Small intestine (tissue), 7 donors: ENCODE results near the gene TCP11. TPM values are rescaled to one million over a fixed set of nuclear protein-coding genes. Genes with fewer than 3 reads are reported as not detected.

Experiments used
- DNase-seq, 2 donors: peaks; one replicate each; pipeline versions ENCODE4 v3.0.0 to v3.0.0-alpha.2; 2013
- FAIRE-seq: peaks from 2 replicates; lab custom pipeline; 2012; peaks lifted over from hg19 to GRCh38; lab: Jason Lieb, UNC
- H3K27ac ChIP-seq, 3 donors: one replicate each; pipeline ENCODE4 v1.5.1; 2013; ENCODE audit warnings: low read length in 2 of 3, mild to moderate bottlenecking in 2 of 3, control low read depth in 1 of 3, inconsistent platforms in 1 of 3, low read depth in 1 of 3, moderate library complexity in 1 of 3
- H3K27me3 ChIP-seq, 3 donors: one replicate each; pipeline ENCODE4 v1.6.1; 2013; ENCODE audit warnings: low read length in 3 of 3, inconsistent platforms in 1 of 3; ENCODE audit not compliant: control insufficient read depth in 3 of 3, insufficient read depth in 3 of 3
- H3K36me3 ChIP-seq, 3 donors: one replicate each; pipeline ENCODE4 v1.6.1; 2013; ENCODE audit warnings: low read length in 3 of 3, inconsistent platforms in 1 of 3, low read depth in 1 of 3, mild to moderate bottlenecking in 1 of 3, moderate library complexity in 1 of 3; ENCODE audit not compliant: control insufficient read depth in 3 of 3, insufficient read depth in 2 of 3
- H3K4me1 ChIP-seq, 3 donors: one replicate each; pipeline ENCODE4 v1.6.1; 2013; ENCODE audit warnings: low read length in 2 of 3, inconsistent platforms in 1 of 3, low read depth in 1 of 3, mild to moderate bottlenecking in 1 of 3, moderate library complexity in 1 of 3; ENCODE audit not compliant: control insufficient read depth in 3 of 3, insufficient read depth in 2 of 3
- H3K4me3 ChIP-seq, 3 donors: one replicate each; pipeline ENCODE4 v1.5.1; 2013; ENCODE audit warnings: low read length in 3 of 3, control low read depth in 1 of 3, inconsistent platforms in 1 of 3, low read depth in 1 of 3, mild to moderate bottlenecking in 1 of 3, moderate library complexity in 1 of 3
- H3K9me3 ChIP-seq, 2 donors: one replicate each; pipeline ENCODE4 v1.6.1; 2013; ENCODE audit warnings: low read depth in 1 of 2, low read length in 1 of 2; ENCODE audit not compliant: control insufficient read depth in 2 of 2, insufficient read depth in 1 of 2
- WGBS, 3 donors: extraction: QIAGEN DNeasy Blood & Tissue Kit; methylation state at CpG; one replicate each; pipeline ENCODE4 v1.1.7; 2013; 5-methylcytosine and 5-hydroxymethylcytosine counted together
- polyA plus RNA-seq, 4 donors: library from polyadenylated mRNA; stranded (reverse) in 3 of 4; unstranded in 1 of 4; fragments of 200-250 nt in 3 of 4; fragments of 120-200 nt in 1 of 4; gene quantifications; one replicate each; pipeline versions ENCODE4 v1.2.1 to v1.2.3, GENCODE V29; 2013
- donor health status: healthy with polysubstance abuse.
- donor health status: control.
- donor health status: control.
- donor health status: Bipolar disorder and iron deficiency.
- donor health status: healthy.

The TCP11 gene
- polyA plus RNA-seq, 4 donors, result 0.03 TPM; not detected in 3

DNA sequence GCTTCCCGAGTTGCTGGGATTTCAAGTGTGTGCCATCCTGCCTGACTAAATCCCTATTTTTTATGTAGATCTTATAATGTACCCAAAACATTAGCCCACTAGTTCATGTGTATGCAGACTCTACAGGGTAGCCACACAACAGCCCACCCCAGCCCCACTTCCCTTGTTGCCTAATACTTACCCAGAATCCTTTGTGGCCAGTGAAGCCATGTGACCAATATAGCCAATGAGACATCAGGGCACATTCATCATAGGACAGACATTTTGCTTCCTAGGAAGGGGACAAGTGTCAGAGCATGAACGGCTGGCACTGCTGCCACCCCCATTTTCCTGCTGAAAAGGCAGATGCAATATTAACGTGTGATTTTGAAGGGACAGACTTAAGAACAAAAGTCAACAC lies 36.0 kb upstream of the TCP11 start:
- no peaks in the 10 kb centered on the region for H3K36me3 ChIP-seq
- H3K4me3 ChIP-seq, result no peak overlapping the region
- H3K9me3 ChIP-seq, result no peaks in the 10 kb centered on the region
- DNase-seq, result no peak
- H3K27ac ChIP-seq, result no peak overlapping the region
- peaks cover 0 to 14% (median 4%) of the 10 kb centered on the region in 3 donors for H3K4me1 ChIP-seq
- WGBS, 3 donors, result 73 to 76% (median 75%) methylated on average over 3 of the region's 3 CpGs
- FAIRE-seq, result no peak
- peaks cover 0 to 4% (median 0%) of the 10 kb centered on the region in 3 donors for H3K27me3 ChIP-seq

DNA sequence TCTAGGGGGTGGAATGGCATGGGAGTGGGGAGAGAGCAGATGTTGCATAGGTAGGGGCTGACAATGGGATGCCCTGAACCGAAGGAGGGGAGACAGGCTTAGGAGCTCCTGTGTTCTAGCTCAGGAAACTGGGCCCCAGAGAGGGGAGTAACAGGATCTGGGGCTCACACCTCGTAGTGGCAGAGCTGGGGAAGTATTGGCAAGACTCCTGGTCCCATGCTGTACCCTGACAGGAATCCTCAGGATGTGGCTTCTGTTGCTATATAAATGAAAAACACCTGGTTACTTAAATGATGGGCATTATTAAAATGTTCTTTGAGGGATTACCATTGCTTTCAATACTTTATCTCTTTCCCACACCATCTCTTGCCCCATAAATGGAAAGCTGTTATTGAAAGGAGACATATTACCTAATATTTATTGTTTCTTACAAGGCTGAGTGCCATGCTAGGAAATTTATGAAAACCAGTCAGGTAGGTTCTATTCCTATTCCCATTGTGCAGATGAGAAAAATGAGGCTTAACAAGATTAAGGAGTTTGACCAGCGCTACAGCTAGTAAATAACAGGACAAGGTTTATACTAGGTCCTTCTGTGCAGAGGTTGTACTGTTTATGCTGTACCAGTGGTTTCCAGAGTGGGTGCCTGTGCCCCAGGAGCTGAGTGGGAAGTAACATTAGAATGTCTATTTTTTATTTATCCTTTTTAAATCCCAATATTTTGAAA lies 35.3 kb upstream of the TCP11 start:
- no peak for DNase-seq

DNA sequence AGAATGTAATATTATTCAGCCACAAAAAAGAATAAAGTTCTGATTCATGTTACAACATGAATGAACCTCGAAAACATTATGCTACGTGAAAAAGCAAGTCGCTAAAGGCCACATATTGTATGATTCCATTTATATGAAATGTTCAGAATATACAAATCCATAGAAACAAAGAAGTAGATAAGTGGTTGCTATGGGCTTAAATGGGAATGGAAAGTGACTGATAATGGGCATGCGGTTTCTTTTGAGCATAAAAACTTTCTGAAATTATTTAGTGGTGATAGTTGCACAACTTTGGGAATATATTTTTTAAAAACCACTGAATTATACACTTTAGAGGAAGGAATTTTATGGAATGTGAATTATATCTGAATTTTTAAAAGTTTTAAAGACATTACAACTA lies 33.4 kb upstream of the TCP11 start:
- FAIRE-seq (no peak), DNase-seq (no peak)
- Histone ChIP-seq H3K4me1 (no peaks in the 10 kb centered on the region), H3K27me3 (peaks cover 0 to 4% (median 0%) of the 10 kb centered on the region in 3 donors), H3K4me3 (no peak overlapping the region), H3K27ac (no peak overlapping the region), H3K36me3 (no peaks in the 10 kb centered on the region), H3K9me3 (no peaks in the 10 kb centered on the region)
- 89 to 96% (median 91%) methylated on average over 4 of the region's 4 CpGs for WGBS, 3 donors

More for the DNA sequence above, 35.3 kb upstream of the TCP11 start:
- no peaks in the 10 kb centered on the region for H3K36me3 ChIP-seq
- FAIRE-seq, result no peak
- no peaks in the 10 kb centered on the region for H3K9me3 ChIP-seq
- peaks cover 0 to 7% (median 2%) of the 10 kb centered on the region in 3 donors for H3K4me1 ChIP-seq
- 71 to 73% (median 71%) methylated on average over 3 of the region's 3 CpGs for WGBS, 3 donors
- H3K4me3 ChIP-seq, result no peak overlapping the region
- H3K27ac ChIP-seq, result no peak overlapping the region
- H3K27me3 ChIP-seq, result peaks cover 0 to 4% (median 0%) of the 10 kb centered on the region in 3 donors

DNA sequence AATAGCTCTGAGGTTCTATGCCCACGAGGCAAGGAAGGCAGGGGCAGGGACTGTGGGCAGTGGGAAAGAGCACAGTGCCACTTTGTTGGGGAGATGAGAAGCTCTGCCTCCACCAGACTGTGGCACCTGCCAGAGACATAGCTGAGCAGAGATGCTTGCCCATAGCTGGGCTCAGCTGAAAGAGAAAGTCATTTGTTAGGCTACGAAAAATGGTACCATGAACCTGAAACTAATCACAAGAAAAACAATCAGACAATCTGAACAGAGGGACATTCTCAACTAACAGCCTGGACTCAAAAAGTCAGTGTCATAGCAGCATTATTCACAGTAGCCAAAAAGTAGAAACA lies 32.9 kb upstream of the TCP11 start:
- FAIRE-seq (no peak), DNase-seq (no peak)
- Histone ChIP-seq H3K4me1 (no peaks in the 10 kb centered on the region), H3K9me3 (no peaks in the 10 kb centered on the region), H3K27me3 (peaks cover 0 to 4% (median 0%) of the 10 kb centered on the region in 3 donors), H3K27ac (no peak overlapping the region), H3K36me3 (no peaks in the 10 kb centered on the region), H3K4me3 (no peak overlapping the region)
- 61 to 69% (median 67%) methylated on average over 2 of the region's 2 CpGs for WGBS, 3 donors

DNA sequence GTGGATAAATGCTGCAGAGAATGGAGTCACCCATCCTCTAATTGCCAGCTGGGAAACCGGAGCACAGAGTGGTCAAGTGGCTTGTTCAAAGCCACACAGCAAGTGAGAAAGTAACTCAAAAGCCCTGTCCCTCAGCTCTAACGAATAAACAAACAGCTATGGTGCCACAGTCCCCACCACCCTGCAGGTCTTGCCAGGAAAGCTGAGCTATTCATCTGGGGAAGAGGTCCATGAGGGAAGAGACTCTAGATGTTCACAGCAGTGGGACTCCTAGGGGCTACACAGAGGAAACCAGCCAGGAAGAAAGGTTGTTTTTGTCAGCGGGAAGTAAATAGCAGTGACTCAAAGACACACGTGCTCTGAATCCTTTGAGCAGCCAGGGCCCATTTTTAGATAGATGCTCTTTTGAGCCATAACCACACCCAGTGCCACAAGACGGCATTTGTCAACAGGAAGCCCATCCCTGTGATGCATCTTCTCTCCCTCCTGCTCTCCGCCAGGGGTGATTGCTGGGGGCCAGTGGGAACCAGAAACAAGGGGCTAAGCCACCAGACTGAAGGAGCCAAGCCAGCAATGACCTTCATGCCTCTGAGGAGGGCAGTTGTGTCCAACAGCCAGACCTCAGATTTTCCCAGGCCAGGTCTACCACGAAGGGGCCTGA lies 32.4 kb upstream of the TCP11 start:
- WGBS, 3 donors, result 65 to 69% (median 67%) methylated on average over 7 of the region's 7 CpGs
- DNase-seq, result no peak

DNA sequence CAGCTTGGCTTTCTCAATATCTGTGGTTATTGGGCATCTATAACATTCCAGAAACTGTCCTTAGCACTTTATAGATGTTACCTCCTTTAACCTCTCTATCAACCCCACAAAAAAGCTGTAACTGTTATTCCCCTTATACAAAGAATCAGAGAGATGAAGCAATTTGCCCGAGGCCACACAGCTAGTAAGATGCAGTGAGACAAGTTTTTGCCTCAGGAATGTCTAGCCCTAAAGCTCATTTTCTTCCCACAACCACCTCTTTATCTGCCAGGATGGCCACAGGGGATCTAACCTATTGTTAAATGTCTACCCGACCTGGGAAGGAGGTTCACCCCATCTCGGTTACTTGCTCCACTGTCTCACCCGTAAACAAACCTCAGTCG lies 31.9 kb upstream of the TCP11 start:
- FAIRE-seq (no peak), DNase-seq (no peak)
- WGBS, 3 donors, result 77 to 78% (median 77%) methylated on average over 5 of the region's 5 CpGs
- Histone ChIP-seq H3K9me3 (no peaks in the 10 kb centered on the region), H3K4me1 (no peaks in the 10 kb centered on the region), H3K27ac (no peak overlapping the region), H3K4me3 (no peak overlapping the region), H3K36me3 (no peaks in the 10 kb centered on the region), H3K27me3 (peaks cover 0 to 4% (median 0%) of the 10 kb centered on the region in 3 donors)

More for the DNA sequence above, 32.4 kb upstream of the TCP11 start:
- no peak for FAIRE-seq
- Histone ChIP-seq H3K36me3 (no peaks in the 10 kb centered on the region), H3K27ac (no peak overlapping the region), H3K4me3 (no peak overlapping the region), H3K4me1 (no peaks in the 10 kb centered on the region), H3K9me3 (no peaks in the 10 kb centered on the region), H3K27me3 (peaks cover 0 to 4% (median 0%) of the 10 kb centered on the region in 3 donors)

DNA sequence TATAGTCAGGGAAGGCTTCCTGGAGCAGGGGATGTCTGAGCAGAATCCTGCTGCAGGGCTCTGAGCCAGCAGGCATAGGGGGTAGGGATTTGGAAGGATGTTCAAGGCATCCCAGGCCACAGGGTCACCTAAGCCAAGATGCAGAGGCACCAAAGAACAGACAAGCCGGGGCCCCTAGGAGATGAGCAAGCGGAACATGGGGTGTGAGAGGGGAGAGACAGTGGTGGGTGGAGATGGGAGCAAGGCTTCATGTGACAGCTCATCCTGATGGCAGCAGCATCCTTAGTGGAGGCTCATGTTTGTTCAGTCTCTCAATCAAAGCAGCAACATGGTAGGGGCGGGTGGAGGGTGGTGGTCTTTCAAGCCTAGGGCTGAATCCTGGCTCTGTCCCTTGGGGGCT lies 29.8 kb upstream of the TCP11 start:
- H3K9me3 ChIP-seq, result no peaks in the 10 kb centered on the region
- no peaks in the 10 kb centered on the region for H3K36me3 ChIP-seq
- 92 to 98% (median 97%) methylated on average over 3 of the region's 3 CpGs for WGBS, 3 donors
- FAIRE-seq, result no peak
- no peaks in the 10 kb centered on the region for H3K27me3 ChIP-seq
- peaks cover 0 to 6% (median 0%) of the 10 kb centered on the region in 3 donors for H3K4me1 ChIP-seq
- H3K4me3 ChIP-seq, result no peak overlapping the region
- no peak for DNase-seq
- no peak overlapping the region for H3K27ac ChIP-seq

DNA sequence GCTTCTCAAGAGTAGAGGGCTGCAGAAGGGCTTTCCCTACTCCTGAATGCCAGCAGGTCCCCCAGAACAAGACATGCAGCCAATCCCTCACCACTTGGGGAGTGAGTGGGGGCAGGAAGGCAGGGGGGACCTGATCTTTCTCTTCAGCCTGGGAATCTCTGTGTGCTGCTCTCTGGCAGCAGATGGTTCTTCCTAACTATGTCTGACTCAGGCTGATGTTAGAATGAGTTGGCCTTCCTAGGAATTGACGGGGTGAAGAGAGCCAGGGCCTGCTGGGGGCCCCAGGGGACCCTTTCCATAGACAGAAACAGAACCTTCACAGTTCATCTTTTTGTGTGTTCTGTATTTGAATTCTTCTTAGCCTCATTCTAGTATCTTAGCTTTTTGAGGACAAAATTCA lies 29.0 kb upstream of the TCP11 start:
- Histone ChIP-seq H3K36me3 (no peaks in the 10 kb centered on the region), H3K27ac (no peak overlapping the region), H3K27me3 (no peaks in the 10 kb centered on the region), H3K4me1 (peaks cover 0 to 13% (median 0%) of the 10 kb centered on the region in 3 donors), H3K9me3 (no peaks in the 10 kb centered on the region), H3K4me3 (no peak overlapping the region)
- no peak for FAIRE-seq
- 69 to 86% (median 82%) methylated on average over 1 of the region's 1 CpG for WGBS, 3 donors
- no peak for DNase-seq
